Tongue (tissue), 2 donors: ENCODE data around the gene C9orf57. TPM values are rescaled to one million over a fixed set of nuclear protein-coding genes. Genes with fewer than 3 reads are reported as not detected.
"Not testable (repeated sequence)": the region's sequence is repeated elsewhere in the genome, so short reads cannot be mapped to it uniquely, and the experiment has no call there.

Source experiments
- DNase-seq: peaks from one replicate; pipeline ENCODE4 v3.0.0-alpha.2; 2015
- total RNA-seq: library from RNA; depleted of rRNA; stranded (reverse); fragments of >200 nt; gene quantifications from one replicate; pipeline ENCODE4 v1.2.3, GENCODE V29; 2014

The C9orf57 gene
- total RNA-seq, result not detected

- no peak for DNase-seq
These were observed at the start of gene C9orf57 for GRCh38 chr9:72060513-72060912. Gene C9orf57, minus strand, starts transcription at chr9:72060613. Its CDS starts 1,282 bp downstream, at chr9:72059331.

GRCh38 chr9:72102520-72102919 lies 42.1 kb upstream of the C9orf57 start:
- DNase-seq, result no peak

- DNase-seq, result not testable (repeated sequence)
These were observed 35.1 kb upstream of the C9orf57 start for GRCh38 chr9:72095520-72095919.

- DNase-seq, result no peak
These were observed 32.4 kb upstream of the C9orf57 start for GRCh38 chr9:72092820-72093219.

- DNase-seq, result peak; percentile 27
These were observed 29.2 kb upstream of the C9orf57 start for GRCh38 chr9:72089451-72090130.

GRCh38 chr9:72082536-72082935 lies 22.1 kb upstream of the C9orf57 start:
- no peak for DNase-seq

GRCh38 chr9:72074666-72075065 lies 14.3 kb upstream of the C9orf57 start:
- not testable (repeated sequence) for DNase-seq

- no peak for DNase-seq
These were observed 4.7 kb upstream of the C9orf57 start for GRCh38 chr9:72065076-72065475.

- no peak for DNase-seq
These were observed 8.3 kb downstream of the C9orf57 start for GRCh38 chr9:72052122-72052521.

GRCh38 chr9:72048850-72049249 lies 11.6 kb downstream of the C9orf57 start:
- DNase-seq, result no peak

GRCh38 chr9:72046630-72047456 lies 13.6 kb downstream of the C9orf57 start:
- no peak for DNase-seq

- no peak for DNase-seq
These were observed 16.3 kb downstream of the C9orf57 start for GRCh38 chr9:72044095-72044494.

GRCh38 chr9:72043576-72043975 lies 16.8 kb downstream of the C9orf57 start:
- DNase-seq, result no peak

GRCh38 chr9:72042928-72043327 lies 17.5 kb downstream of the C9orf57 start:
- no peak for DNase-seq

GRCh38 chr9:72041775-72042194 lies 18.6 kb downstream of the C9orf57 start:
- DNase-seq, result peak; percentile 38

- no peak for DNase-seq
These were observed 19.0 kb downstream of the C9orf57 start for GRCh38 chr9:72041369-72041768.

- DNase-seq, result no peak
These were observed 20.9 kb downstream of the C9orf57 start for GRCh38 chr9:72039532-72039931.

GRCh38 chr9:72038890-72039410 lies 21.5 kb downstream of the C9orf57 start:
- DNase-seq, result peak; percentile 91

GRCh38 chr9:72038408-72038807 lies 22.0 kb downstream of the C9orf57 start:
- peak; percentile 28 for DNase-seq

GRCh38 chr9:72037571-72037970 lies 22.8 kb downstream of the C9orf57 start:
- peak; percentile 41 for DNase-seq

- no peak for DNase-seq
These were observed 29.6 kb downstream of the C9orf57 start for GRCh38 chr9:72030767-72031166.

- no peak for DNase-seq
These were observed 30.4 kb downstream of the C9orf57 start for GRCh38 chr9:72029986-72030385.

GRCh38 chr9:72025906-72026305 lies 34.5 kb downstream of the C9orf57 start:
- DNase-seq, result no peak
